Stimulated activated CD4-positive, alpha-beta T cell treated with anti-CD3 and anti-CD28 coated beads, Interleukin-2, amount 100 ng/mL, for 24 hours (primary cell): ENCODE data around the gene CLCF1.

Experiments
- DNase-seq, 2 donors: peaks; one replicate each; pipeline ENCODE4 v3.0.0-alpha.2; 2020

The CLCF1 gene

GRCh38 chr11:67356387-67356863 is 17.0 kb downstream of the CLCF1 start:
- no peak for DNase-seq

- DNase-seq, result no peak
Measured at GRCh38 chr11:67355794-67356386, 17.5 kb downstream of the CLCF1 start.

- no peak for DNase-seq
Measured at GRCh38 chr11:67355023-67355793, 18.2 kb downstream of the CLCF1 start.

GRCh38 chr11:67354075-67355022 is 19.0 kb downstream of the CLCF1 start:
- no peak for DNase-seq

GRCh38 chr11:67353317-67354074 is 19.9 kb downstream of the CLCF1 start, which contains the start of gene POLD4:
Gene POLD4, minus strand, starts transcription at chr11:67353546. Its CDS starts 147 bp downstream, at chr11:67353399.
- DNase-seq, result peak; percentile 97 to 98

DNA sequence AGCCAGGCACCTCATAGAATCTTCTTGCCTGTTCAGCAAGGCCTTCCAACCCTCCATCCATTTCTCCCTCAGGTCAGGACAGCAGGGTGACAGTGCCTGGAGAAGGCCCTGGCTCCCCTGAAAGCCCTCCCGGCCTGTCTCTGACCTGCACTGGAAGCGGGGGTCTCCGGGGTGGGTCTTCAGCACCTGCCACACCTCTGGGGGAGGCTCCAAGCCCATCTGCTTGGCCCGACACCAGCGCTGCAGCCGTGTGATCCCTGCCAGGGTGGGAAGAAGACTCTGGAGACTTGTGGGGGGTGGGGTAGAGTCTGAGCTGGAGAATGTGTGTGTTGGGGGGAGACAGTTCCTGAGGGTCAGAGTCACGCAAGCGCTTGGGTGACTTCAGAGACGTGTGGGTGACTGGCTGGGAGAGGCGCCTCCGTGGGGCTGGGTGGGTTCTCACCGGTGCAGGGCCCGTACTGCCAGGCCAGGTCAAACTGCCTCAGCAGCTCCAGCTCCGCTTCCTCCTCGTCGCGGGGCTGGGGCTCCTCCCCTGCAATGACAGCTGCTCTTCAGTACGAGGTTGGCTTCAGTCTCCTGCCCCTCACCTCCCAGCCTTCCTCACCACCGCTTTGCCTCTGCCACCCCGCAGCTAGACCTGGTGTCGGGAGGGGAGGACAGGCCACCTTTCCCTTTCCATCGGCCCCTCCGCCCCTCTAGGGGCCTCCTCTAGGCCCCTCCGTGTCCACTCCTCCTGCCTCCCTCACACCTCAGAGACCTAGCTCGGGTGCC is 20.7 kb downstream of the CLCF1 start:
- DNase-seq, result peak in 1 of 2 donors; percentile 44

- peak; percentile 69 to 72 for DNase-seq
Measured at GRCh38 chr11:67351275-67352005, 22.0 kb downstream of the CLCF1 start.

DNA sequence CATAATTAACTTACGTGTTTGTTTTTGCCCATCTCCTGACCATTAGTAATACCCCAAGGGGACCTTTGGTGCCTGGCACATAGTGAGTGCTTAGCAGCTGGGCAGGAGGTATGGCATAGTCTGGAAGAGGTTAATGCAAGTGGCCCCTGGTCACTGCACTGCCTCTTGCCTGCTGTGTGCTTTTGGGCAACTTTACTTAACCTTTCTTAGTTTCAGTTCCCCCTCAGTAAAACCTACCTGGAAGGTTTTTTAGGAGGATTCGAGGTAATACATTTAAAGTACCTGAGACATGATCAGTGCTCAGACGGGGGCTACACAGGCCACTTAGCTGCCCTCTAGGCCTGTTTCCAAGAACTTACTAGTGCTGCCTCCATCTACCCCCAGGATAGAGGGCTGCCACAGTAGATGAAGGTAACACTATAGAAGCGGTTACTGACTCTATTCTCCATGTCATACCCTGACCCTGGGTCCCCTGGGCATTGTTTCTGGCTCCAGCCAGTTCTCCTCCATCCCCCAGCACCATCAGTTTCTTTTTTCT is 23.4 kb downstream of the CLCF1 start:
- no peak for DNase-seq

DNA sequence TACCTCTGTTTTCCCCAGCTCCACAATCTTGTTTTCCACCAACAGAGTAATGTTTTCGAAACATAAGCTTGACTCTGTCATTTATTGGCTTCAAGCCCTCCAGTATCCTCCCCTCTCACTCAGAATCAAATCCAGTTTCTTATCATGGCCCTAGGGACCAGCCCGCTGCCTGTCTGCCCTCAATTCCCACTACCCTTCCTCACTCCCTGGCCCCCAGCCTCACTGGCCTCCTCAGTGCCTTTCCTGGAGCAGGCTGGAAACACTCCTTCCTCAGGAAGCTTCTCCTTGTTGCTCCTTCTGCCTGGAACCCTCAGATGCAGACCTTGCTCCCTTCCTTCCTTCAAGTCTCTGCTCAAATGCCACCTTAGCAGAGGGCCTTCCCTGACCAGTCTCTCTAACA is 23.9 kb downstream of the CLCF1 start:
- no peak for DNase-seq

GRCh38 chr11:67349036-67349435 is 24.4 kb downstream of the CLCF1 start:
- DNase-seq, result no peak

GRCh38 chr11:67347964-67348749 is 25.2 kb downstream of the CLCF1 start:
- DNase-seq, result no peak

DNA sequence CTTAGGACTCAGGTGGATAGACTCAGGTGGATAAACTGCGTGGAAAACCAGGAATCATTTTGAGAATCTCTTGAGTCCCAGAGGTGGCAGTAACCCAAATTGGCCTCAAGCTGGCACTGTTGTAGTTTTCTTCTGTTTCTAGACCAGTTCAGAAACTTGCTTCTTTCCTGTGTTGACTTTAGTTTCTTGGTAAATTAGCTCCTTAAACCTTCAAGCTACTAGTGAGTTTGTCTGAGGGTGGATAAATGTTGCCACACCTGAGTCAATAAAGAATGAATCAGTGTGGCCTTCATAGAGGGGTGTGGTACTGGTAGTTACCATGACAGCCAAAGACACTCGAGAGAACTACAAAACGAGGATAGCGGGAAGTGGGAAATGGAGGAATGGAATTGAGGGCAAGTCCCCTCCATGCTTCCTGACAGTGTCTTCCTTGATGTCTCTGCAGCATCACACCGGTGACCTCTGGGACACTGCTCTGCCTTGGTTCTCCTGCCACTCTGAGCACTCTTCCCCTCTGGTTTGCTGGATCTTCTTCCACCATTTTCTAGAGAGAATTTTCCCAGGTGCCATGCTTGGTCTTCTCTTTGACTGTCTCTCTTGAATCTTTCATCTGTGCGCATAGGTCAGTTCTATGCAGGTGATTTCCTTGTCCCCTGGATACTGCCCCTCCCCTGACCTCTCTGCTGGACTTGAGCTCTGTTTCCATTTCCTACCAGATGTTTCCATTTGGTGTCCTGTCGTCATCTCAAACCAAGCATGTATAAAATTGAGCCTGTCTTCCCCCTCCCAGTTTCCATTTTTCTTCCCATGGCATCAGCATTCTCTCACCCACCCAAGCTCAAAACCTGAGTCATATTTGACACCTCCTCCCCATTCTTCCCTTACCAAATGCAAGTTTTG is 27.2 kb downstream of the CLCF1 start:
- DNase-seq, result no peak

DNA sequence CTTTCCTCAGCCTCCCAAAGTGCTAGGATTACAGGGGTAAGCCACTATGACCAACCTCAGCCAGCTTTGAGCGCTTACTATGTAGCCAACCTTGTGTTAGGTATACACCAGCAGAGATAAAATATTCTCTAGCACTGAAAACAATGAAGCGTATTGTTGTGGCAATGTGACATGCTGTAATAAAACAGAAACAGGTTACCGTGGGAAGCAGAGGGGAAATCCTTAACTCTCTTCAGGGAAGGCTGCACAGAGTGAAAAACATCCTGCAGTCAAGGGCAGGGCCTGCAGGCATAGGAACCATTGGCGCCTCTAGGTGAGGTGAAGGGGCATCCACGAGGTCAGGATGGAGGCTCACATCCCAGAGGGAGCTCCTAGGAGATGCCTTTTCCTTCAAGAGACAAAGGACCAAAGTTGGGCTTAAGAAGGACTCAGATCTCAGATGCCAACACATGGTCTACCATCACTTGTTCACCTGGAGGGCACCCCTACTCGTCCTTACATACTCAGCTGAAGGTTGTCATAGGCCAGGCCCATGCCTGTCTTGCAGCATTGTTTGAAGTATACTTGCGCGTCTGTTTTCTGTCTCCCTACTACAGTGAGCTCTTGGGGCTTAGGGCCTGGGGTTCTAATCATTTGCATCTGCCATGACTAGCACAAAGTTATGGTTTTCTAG is 28.0 kb downstream of the CLCF1 start:
- no peak for DNase-seq

GRCh38 chr11:67344264-67344663 is 29.1 kb downstream of the CLCF1 start:
- no peak for DNase-seq

- no peak for DNase-seq
Measured at GRCh38 chr11:67337257-67337656, 36.1 kb downstream of the CLCF1 start.

- no peak for DNase-seq
Measured at GRCh38 chr11:67332081-67332691, 41.2 kb downstream of the CLCF1 start.

DNA sequence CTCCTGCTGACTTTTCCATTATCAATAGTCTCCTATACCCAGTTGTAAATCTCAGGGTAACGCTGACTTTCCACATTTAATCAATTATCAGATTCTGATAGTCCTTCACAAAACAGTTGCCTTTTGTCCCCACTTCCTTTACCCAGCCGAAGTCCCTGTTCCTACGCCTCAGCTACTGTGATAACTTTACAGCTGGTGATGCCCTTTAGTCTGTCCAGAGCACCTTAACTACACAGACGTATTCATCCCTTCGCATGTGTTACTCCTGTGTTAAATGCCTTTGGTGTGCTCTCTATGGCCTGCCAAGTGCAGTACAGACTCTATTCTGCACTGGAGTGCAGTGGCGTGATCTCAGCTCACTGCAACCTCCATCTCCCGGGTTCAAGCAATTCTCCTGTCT is 49.9 kb downstream of the CLCF1 start:
- DNase-seq, result no peak

DNA sequence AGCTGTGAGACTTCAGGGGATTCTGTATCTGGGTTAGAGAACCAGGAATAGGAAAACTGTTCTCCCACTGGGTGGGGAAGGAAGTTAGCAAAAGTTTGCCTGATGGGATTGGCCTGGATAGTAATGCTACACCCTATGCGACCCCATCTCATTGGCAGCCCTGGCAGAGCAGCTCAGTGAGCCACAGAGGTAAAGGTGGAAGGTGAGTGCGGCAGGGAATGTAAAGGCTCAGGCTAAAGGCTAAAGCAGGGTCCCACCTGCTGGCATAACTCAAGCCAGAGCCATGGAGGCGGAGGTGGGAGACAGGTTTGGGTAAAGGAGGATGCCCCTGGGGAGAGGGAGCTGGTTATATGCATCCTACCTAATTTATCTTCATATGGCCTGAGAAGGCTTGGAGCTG is 51.3 kb downstream of the CLCF1 start:
- no peak for DNase-seq
